ENCODE results near the gene GNPNAT1.
"Not testable (repeated sequence)": the region's sequence is repeated elsewhere in the genome, so short reads cannot be mapped to it uniquely, and the experiment has no call there.

GNPNAT1 gene

DNA sequence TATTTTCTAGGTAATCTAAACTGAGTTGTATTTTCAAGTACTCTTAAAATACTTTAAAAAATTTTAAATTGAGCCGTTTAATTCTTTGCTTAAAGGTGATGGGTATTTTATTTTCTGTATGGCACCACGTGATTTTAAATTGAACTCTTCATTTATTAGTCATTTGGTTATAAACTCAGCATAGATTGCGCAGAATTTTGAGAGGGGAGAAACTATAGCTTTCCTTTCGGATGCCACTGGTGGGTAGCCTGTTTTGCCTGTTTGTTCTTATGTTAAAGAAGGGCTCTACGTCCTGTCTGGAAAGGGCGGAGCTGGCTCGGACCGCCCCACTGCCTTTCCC lies 61.9 kb downstream of the GNPNAT1 start:
- peak overlapping the region; percentile 34 for H3K4me3 ChIP-seq (ENCODE audit: low read depth, low read length)
- no peak for TF ChIP-seq CTCF (IDR thresholded peaks at IDR 0.05; ENCODE audit: low read depth, low read length)

DNA sequence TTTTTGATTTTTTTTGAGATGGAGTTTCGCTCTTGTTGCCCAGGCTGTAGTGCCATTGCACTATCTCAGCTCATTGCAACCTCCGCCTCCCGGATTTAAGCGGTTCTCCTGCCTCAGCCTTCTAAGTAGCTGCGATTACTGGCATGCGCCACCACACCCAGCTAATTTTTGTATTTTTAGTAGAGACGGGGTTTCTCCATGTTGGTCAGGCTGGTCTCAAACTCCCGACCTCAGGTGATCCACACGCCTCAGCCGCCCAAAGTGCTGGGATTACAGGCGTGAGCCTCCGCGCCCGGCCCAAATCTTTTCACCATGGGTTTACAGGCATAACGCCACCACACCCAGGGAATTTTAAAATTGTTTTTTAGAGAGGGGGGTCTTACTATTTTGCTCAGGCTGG lies 62.4 kb downstream of the GNPNAT1 start:
- H3K4me3 ChIP-seq (ENCODE audit: low read depth, low read length), result not testable (repeated sequence)

DNA sequence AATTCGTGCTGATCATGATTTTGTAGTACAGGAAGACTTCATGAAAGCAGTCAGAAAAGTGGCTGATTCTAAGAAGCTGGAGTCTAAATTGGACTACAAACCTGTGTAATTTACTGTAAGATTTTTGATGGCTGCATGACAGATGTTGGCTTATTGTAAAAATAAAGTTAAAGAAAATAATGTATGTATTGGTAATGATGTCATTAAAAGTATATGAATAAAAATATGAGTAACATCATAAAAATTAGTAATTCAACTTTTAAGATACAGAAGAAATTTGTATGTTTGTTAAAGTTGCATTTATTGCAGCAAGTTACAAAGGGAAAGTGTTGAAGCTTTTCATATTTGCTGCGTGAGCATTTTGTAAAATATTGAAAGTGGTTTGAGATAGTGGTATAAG lies 63.9 kb downstream of the GNPNAT1 start:
- H3K4me3 ChIP-seq (ENCODE audit: low read depth, low read length), result not testable (repeated sequence)

Data from WI38 (cell line).